A549 (cell line): ENCODE measurements around the gene SETBP1.

ENCODE experiments used
- ESRRA ChIP-seq: fragments of 150-350 bp; IDR thresholded peaks from 2 replicates; pipeline ENCODE4 v1.6.1; 2014; ENCODE audit warnings: mild to moderate bottlenecking, low read length, borderline replicate concordance
- MAFK ChIP-seq: fragments of 450-650 bp; IDR thresholded peaks from 2 replicates; pipeline ENCODE4 v1.6.1; 2014; ENCODE audit not compliant: partially characterized antibody
- RFX5 ChIP-seq: fragments of 450-650 bp; IDR thresholded peaks from 2 replicates; pipeline ENCODE4 v1.7.1; 2014; ENCODE audit warnings: antibody characterized with exemption, mild to moderate bottlenecking, moderate library complexity
- RNF2 ChIP-seq: fragments of 200-600 bp; sonication (generic); IDR thresholded peaks from 2 replicates; pipeline ENCODE4 v1.6.1; 2016; ENCODE audit warnings: low read depth, mild to moderate bottlenecking, antibody characterized with exemption, moderate library complexity, borderline replicate concordance
- TP53 ChIP-seq: fragments of 250-450 bp; sonication (Bioruptor Pico); IDR thresholded peaks from 2 replicates; pipeline ENCODE4 v1.5.0; 2021; ENCODE audit warnings: mild to moderate bottlenecking, moderate library complexity
- ZFP36 ChIP-seq: fragments of 450-650 bp; IDR thresholded peaks from 2 replicates; pipeline ENCODE4 v1.6.1; 2014; ENCODE audit warnings: borderline replicate concordance; ENCODE audit not compliant: partially characterized antibody
- TF ChIP-seq, protein P1 (sequence below): fragments of >200 bp; sonication (Bioruptor Twin); formaldehyde crosslinking; IDR thresholded peaks from 3 replicates; pipeline ENCODE4 v1.5.1; 2016
- TF ChIP-seq, protein P2 (sequence below): fragments of 450-650 bp; IDR thresholded peaks from 2 replicates; pipeline ENCODE4 v1.6.1; 2014; ENCODE audit warnings: antibody characterized with exemption

GRCh38 chr18:44702594-44702993 is 21.9 kb downstream of the SETBP1 start:
- TF ChIP-seq, protein P1, sequence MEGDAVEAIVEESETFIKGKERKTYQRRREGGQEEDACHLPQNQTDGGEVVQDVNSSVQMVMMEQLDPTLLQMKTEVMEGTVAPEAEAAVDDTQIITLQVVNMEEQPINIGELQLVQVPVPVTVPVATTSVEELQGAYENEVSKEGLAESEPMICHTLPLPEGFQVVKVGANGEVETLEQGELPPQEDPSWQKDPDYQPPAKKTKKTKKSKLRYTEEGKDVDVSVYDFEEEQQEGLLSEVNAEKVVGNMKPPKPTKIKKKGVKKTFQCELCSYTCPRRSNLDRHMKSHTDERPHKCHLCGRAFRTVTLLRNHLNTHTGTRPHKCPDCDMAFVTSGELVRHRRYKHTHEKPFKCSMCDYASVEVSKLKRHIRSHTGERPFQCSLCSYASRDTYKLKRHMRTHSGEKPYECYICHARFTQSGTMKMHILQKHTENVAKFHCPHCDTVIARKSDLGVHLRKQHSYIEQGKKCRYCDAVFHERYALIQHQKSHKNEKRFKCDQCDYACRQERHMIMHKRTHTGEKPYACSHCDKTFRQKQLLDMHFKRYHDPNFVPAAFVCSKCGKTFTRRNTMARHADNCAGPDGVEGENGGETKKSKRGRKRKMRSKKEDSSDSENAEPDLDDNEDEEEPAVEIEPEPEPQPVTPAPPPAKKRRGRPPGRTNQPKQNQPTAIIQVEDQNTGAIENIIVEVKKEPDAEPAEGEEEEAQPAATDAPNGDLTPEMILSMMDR: no peak
- no peak for TF ChIP-seq TP53
- TF ChIP-seq ESRRA: no peak
- TF ChIP-seq, protein P2, sequence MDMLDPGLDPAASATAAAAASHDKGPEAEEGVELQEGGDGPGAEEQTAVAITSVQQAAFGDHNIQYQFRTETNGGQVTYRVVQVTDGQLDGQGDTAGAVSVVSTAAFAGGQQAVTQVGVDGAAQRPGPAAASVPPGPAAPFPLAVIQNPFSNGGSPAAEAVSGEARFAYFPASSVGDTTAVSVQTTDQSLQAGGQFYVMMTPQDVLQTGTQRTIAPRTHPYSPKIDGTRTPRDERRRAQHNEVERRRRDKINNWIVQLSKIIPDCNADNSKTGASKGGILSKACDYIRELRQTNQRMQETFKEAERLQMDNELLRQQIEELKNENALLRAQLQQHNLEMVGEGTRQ: no peak
- no peak for TF ChIP-seq RNF2
- no peak for TF ChIP-seq ZFP36
- no peak for TF ChIP-seq RFX5
- TF ChIP-seq MAFK: no peak
